RCC 7860 (cell line): ENCODE data around the gene C8G.

Experiments
- DNase-seq: peaks from one replicate; pipeline ENCODE4 v3.0.0-alpha.2; 2015; ENCODE audit warnings: low spot score
- FAIRE-seq: peaks from 2 replicates; lab custom pipeline; 2012; peaks lifted over from hg19 to GRCh38; lab: Jason Lieb, UNC

Gene C8G

GRCh38 chr9:136952876-136953770 is 8.1 kb downstream of the C8G start:
- DNase-seq (no peak), FAIRE-seq (no peak)

GRCh38 chr9:136953771-136954269 is 8.8 kb downstream of the C8G start:
- no peak for FAIRE-seq

GRCh38 chr9:136954270-136955083 is 9.4 kb downstream of the C8G start:
- FAIRE-seq = no peak
- DNase-seq = no peak

More at GRCh38 chr9:136953771-136954269, 8.8 kb downstream of the C8G start:
- DNase-seq = no peak

- no peak for DNase-seq
- FAIRE-seq = no peak
Observed at GRCh38 chr9:136955202-136955942, 10.3 kb downstream of the C8G start.

GRCh38 chr9:136955943-136956335 is 10.9 kb downstream of the C8G start:
- FAIRE-seq (no peak), DNase-seq (no peak)

GRCh38 chr9:136956604-136957003 is 11.6 kb downstream of the C8G start:
- FAIRE-seq (no peak), DNase-seq (no peak)

- FAIRE-seq (no peak), DNase-seq (no peak)
Observed at GRCh38 chr9:136957461-136957860, 12.4 kb downstream of the C8G start.

GRCh38 chr9:136957901-136958300 is 12.9 kb downstream of the C8G start:
- DNase-seq (no peak), FAIRE-seq (no peak)

GRCh38 chr9:136958473-136958872 is 13.4 kb downstream of the C8G start:
- DNase-seq = no peak
- FAIRE-seq = no peak

- FAIRE-seq (no peak), DNase-seq (no peak)
Observed at GRCh38 chr9:136958898-136959850, 14.1 kb downstream of the C8G start.

GRCh38 chr9:136960212-136960937 is 15.3 kb downstream of the C8G start:
- DNase-seq (no peak), FAIRE-seq (no peak)

- no peak for DNase-seq
- no peak for FAIRE-seq
Observed at GRCh38 chr9:136960938-136961275, 15.9 kb downstream of the C8G start.

GRCh38 chr9:136961279-136962065 is 16.4 kb downstream of the C8G start:
- no peak for DNase-seq
- FAIRE-seq = no peak

GRCh38 chr9:136962163-136962562 is 17.1 kb downstream of the C8G start:
- FAIRE-seq = no peak
- no peak for DNase-seq

GRCh38 chr9:136962701-136963248 is 17.7 kb downstream of the C8G start:
- DNase-seq = no peak
- no peak for FAIRE-seq

GRCh38 chr9:136963341-136963740 is 18.3 kb downstream of the C8G start:
- DNase-seq = no peak
- no peak for FAIRE-seq

GRCh38 chr9:136963751-136964150 is 18.7 kb downstream of the C8G start:
- no peak for DNase-seq
- FAIRE-seq = no peak

- no peak for DNase-seq
- FAIRE-seq = no peak
Observed at GRCh38 chr9:136964171-136964689, 19.2 kb downstream of the C8G start.
